22Rv1 (cell line): Measurements from ENCODE around the gene SVOPL.

Experiments
- ZFX ChIP-seq: fragments of 450-650 bp; IDR thresholded peaks from 2 replicates; pipeline ENCODE4 v1.6.1; 2017; ENCODE audit warnings: antibody characterized with exemption, borderline replicate concordance
- TF ChIP-seq, protein P1 (sequence below): fragments of 450-650 bp; IDR thresholded peaks from 2 replicates; pipeline ENCODE4 v1.5.1; 2017; ENCODE audit warnings: mild to moderate bottlenecking

DNA sequence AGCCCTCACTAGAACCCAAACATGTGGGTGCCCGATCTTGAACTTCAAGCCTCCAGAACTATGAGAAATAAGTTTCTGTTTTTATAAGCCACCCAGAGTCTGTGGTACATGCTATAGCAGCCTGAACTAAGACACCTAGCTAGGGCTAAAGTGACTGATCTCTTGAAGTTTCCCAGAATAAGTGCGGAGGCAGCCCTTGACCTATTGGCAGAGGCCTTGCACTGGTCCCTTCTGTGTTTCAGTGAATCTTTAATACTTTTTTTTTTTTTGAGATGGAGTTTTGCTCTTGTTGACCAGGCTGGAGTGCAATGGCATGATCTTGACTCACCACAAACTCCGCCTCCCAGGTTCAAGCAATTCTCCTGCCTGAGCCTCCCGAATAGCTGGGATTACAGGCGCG, 85.1 kb downstream of the SVOPL start:
- TF ChIP-seq, protein P1, sequence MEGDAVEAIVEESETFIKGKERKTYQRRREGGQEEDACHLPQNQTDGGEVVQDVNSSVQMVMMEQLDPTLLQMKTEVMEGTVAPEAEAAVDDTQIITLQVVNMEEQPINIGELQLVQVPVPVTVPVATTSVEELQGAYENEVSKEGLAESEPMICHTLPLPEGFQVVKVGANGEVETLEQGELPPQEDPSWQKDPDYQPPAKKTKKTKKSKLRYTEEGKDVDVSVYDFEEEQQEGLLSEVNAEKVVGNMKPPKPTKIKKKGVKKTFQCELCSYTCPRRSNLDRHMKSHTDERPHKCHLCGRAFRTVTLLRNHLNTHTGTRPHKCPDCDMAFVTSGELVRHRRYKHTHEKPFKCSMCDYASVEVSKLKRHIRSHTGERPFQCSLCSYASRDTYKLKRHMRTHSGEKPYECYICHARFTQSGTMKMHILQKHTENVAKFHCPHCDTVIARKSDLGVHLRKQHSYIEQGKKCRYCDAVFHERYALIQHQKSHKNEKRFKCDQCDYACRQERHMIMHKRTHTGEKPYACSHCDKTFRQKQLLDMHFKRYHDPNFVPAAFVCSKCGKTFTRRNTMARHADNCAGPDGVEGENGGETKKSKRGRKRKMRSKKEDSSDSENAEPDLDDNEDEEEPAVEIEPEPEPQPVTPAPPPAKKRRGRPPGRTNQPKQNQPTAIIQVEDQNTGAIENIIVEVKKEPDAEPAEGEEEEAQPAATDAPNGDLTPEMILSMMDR = no peak
- no peak for TF ChIP-seq ZFX
